ENCODE results near the gene MYO1D. TPM values are rescaled to one million over a fixed set of nuclear protein-coding genes. Genes with fewer than 3 reads are reported as not detected.

The MYO1D gene
- total RNA-seq, 2 donors from 2014 or later, result 21.4 to 48.3 TPM

GRCh38 chr17:32870969-32871368, 6.0 kb downstream of the MYO1D start:
- no peak overlapping the region for H3K4me3 ChIP-seq
- H3K36me3 ChIP-seq (replicated peaks in 1 of 2; ENCODE audit: insufficient read depth in 1 of 2, low read depth in 2 of 2), result no peaks in the 10 kb centered on the region
- DNase-seq (peak in 1 of 4 donors; percentile 35), ATAC-seq (peak; percentile 36)
- TF ChIP-seq CTCF (IDR thresholded peaks at IDR 0.05) (no peak), POLR2A (IDR thresholded peaks at IDR 0.05) (no peak)
- intact Hi-C loops (cut with DNase I), result loop anchor here (10.0 kb wide), 1 partner anchor 86 kb away; no protein-coding TSS in a partner anchor
- WGBS, 2 donors, result 100% methylated on average over 1 of the region's 1 CpG
- no peak overlapping the region for H3K27ac ChIP-seq
- peaks cover 22% of the 10 kb centered on the region for H3K4me1 ChIP-seq
- H3K9me3 ChIP-seq, result no peaks in the 10 kb centered on the region
- H3K27me3 ChIP-seq, result no peaks in the 10 kb centered on the region

GRCh38 chr17:32870027-32870670, 6.8 kb downstream of the MYO1D start:
- intact Hi-C loops (cut with DNase I), result loop anchor here (10.0 kb wide), 1 partner anchor 85 kb away; no protein-coding TSS in a partner anchor
- peak; percentile 57 for ATAC-seq
- H3K27me3 ChIP-seq, result no peaks in the 10 kb centered on the region

GRCh38 chr17:32869345-32870026, 7.4 kb downstream of the MYO1D start:
- TF ChIP-seq POLR2A (IDR thresholded peaks at IDR 0.05), result no peak
- TF ChIP-seq CTCF (IDR thresholded peaks at IDR 0.05), result no peak
- H3K27me3 ChIP-seq, result no peaks in the 10 kb centered on the region
- intact Hi-C loops (cut with DNase I), result loop anchor here (10.0 kb wide), 1 partner anchor 85 kb away; no protein-coding TSS in a partner anchor
- peak overlapping the region in 2 of 4 donors; percentile 10 to 49 for H3K27ac ChIP-seq
- no peak overlapping the region for H3K4me3 ChIP-seq
- H3K9me3 ChIP-seq, result no peaks in the 10 kb centered on the region
- 64 to 72% methylated on average over 6 of the region's 6 CpGs for WGBS, 2 donors
- DNase-seq (no peak), ATAC-seq (peak; percentile 59)
- H3K4me1 ChIP-seq, result peaks cover 13% of the 10 kb centered on the region
- H3K36me3 ChIP-seq (replicated peaks in 1 of 2; ENCODE audit: insufficient read depth in 1 of 2, low read depth in 2 of 2), result no peaks in the 10 kb centered on the region

More at GRCh38 chr17:32870027-32870670, 6.8 kb downstream of the MYO1D start:
- WGBS, 2 donors, result 34 to 42% methylated on average over 3 of the region's 3 CpGs
- peaks cover 14% of the 10 kb centered on the region for H3K4me1 ChIP-seq
- peak overlapping the region in 2 of 4 donors; percentile 10 to 49 for H3K27ac ChIP-seq
- no peaks in the 10 kb centered on the region for H3K36me3 ChIP-seq (replicated peaks in 1 of 2; ENCODE audit: insufficient read depth in 1 of 2, low read depth in 2 of 2)
- no peak overlapping the region for H3K4me3 ChIP-seq
- no peaks in the 10 kb centered on the region for H3K9me3 ChIP-seq
- no peak for TF ChIP-seq POLR2A (IDR thresholded peaks at IDR 0.05)
- TF ChIP-seq CTCF (IDR thresholded peaks at IDR 0.05), result no peak
- DNase-seq, result peak in 1 of 4 donors; percentile 23

- Histone ChIP-seq H3K4me3 (no peak overlapping the region), H3K27me3 (no peaks in the 10 kb centered on the region), H3K4me1 (peaks cover 11% of the 10 kb centered on the region), H3K9me3 (no peaks in the 10 kb centered on the region), H3K27ac (no peak overlapping the region), H3K36me3 (replicated peaks in 1 of 2; ENCODE audit: insufficient read depth in 1 of 2, low read depth in 2 of 2) (no peaks in the 10 kb centered on the region)
- DNase-seq (no peak), ATAC-seq (no peak)
- no peak for TF ChIP-seq POLR2A (IDR thresholded peaks at IDR 0.05)
- no peak for TF ChIP-seq CTCF (IDR thresholded peaks at IDR 0.05)
- intact Hi-C loops (cut with DNase I), result no loop called here
- WGBS, 2 donors, result 93 to 95% methylated on average over 4 of the region's 4 CpGs
Observed at GRCh38 chr17:32865141-32865540, 11.8 kb downstream of the MYO1D start.

Measured in body of pancreas (tissue), 4 donors.